Stimulated activated CD4-positive, alpha-beta T cell treated with anti-CD3 and anti-CD28 coated beads, Interleukin-12 subunit alpha, Interleukin-12 subunit beta, amount 100 ng/mL, for 48 hours (primary cell): ENCODE results near the gene IGFBP1.

Experiments
- DNase-seq, 3 donors: peaks; one replicate each; pipeline ENCODE4 v3.0.0-alpha.2; 2020; ENCODE audit warnings: low read depth in 2 of 3, low spot score in 1 of 3

IGFBP1 gene

GRCh38 chr7:45898222-45898621, 9.9 kb downstream of the IGFBP1 start:
- DNase-seq = no peak

- no peak for DNase-seq
Measured at GRCh38 chr7:45901566-45901965, 13.3 kb downstream of the IGFBP1 start.

- DNase-seq = no peak
Measured at GRCh38 chr7:45902820-45903219, 14.5 kb downstream of the IGFBP1 start.

GRCh38 chr7:45909561-45909960, 21.3 kb downstream of the IGFBP1 start:
- DNase-seq = no peak

GRCh38 chr7:45910855-45911254, 22.6 kb downstream of the IGFBP1 start:
- DNase-seq = no peak

GRCh38 chr7:45911311-45911710, 23.0 kb downstream of the IGFBP1 start:
- DNase-seq = no peak

GRCh38 chr7:45912972-45913371, 24.7 kb downstream of the IGFBP1 start:
- no peak for DNase-seq

- no peak for DNase-seq
Measured at GRCh38 chr7:45914911-45915310, 26.6 kb downstream of the IGFBP1 start.

GRCh38 chr7:45915606-45916005, 27.3 kb downstream of the IGFBP1 start:
- no peak for DNase-seq

GRCh38 chr7:45917064-45917463, 28.8 kb downstream of the IGFBP1 start:
- DNase-seq = no peak

- DNase-seq = peak; percentile 59 to 78 (median 64)
Measured at GRCh38 chr7:45917658-45918057, 29.4 kb downstream of the IGFBP1 start.

- no peak for DNase-seq
Measured at GRCh38 chr7:45918556-45918955, 30.3 kb downstream of the IGFBP1 start.

- DNase-seq = no peak
Measured at GRCh38 chr7:45919231-45919784, 31.0 kb downstream of the IGFBP1 start.

- no peak for DNase-seq
Measured at GRCh38 chr7:45919993-45920459, 31.7 kb downstream of the IGFBP1 start.

- DNase-seq = no peak
Measured at GRCh38 chr7:45920502-45921380, 32.5 kb downstream of the IGFBP1 start, which contains the start of gene IGFBP3. IGFBP3 (minus strand) TSS chr7:45921272; CDS start chr7:45921140, 132 bp downstream.

- DNase-seq = no peak
Measured at GRCh38 chr7:45921381-45921698, 33.1 kb downstream of the IGFBP1 start.

GRCh38 chr7:45921699-45922519, 33.6 kb downstream of the IGFBP1 start:
- no peak for DNase-seq

GRCh38 chr7:45922810-45923209, 34.5 kb downstream of the IGFBP1 start:
- DNase-seq = no peak

GRCh38 chr7:45923290-45923689, 35.0 kb downstream of the IGFBP1 start:
- peak in 2 of 3 donors; percentile 51 to 52 for DNase-seq

GRCh38 chr7:45923818-45924217, 35.5 kb downstream of the IGFBP1 start:
- DNase-seq = no peak

GRCh38 chr7:45924283-45924682, 36.0 kb downstream of the IGFBP1 start:
- no peak for DNase-seq

GRCh38 chr7:45927721-45928120, 39.4 kb downstream of the IGFBP1 start:
- no peak for DNase-seq
